ENCODE data around the gene SYNJ2. TPM values are rescaled to one million over a fixed set of nuclear protein-coding genes. Genes with fewer than 3 reads are reported as not detected.

The SYNJ2 gene
- total and polyA plus RNA-seq, 2 of the 4 experiments (the other 2 are of a cell fraction), result 40.8 to 45.2 TPM

GRCh38 chr6:157996201-157996712 lies 14.6 kb downstream of the SYNJ2 start:
- H4K91ac ChIP-seq (ENCODE audit: insufficient read depth, low read depth, low read length), result no peak overlapping the region
- H3K18ac ChIP-seq (ENCODE audit: low read depth, low read length), result no peak overlapping the region
- H3K9me3 ChIP-seq (ENCODE audit: control insufficient read depth, insufficient read depth, low read length), result no peaks in the 10 kb centered on the region
- no peak overlapping the region for H4K8ac ChIP-seq (ENCODE audit: low read depth in 2 of 2, low read length in 2 of 2)
- no peak overlapping the region for H3K27ac ChIP-seq (ENCODE audit: insufficient read depth, low read length)
- H3K4me3 ChIP-seq (ENCODE audit: insufficient read depth, low read depth, low read length), result no peak overlapping the region
- H3K14ac ChIP-seq (replicated peaks; ENCODE audit: low read depth, low read length), result no peak overlapping the region
- no peak overlapping the region for H3K56ac ChIP-seq (ENCODE audit: extremely low read depth, insufficient read depth, low read length)
- BruUV-seq (replicated peaks), result no TSS peak
- ChIA-PET CTCF (no interaction called here), POLR2A (ENCODE audit: unreplicated experiment) (no interaction called here)
- no peak overlapping the region for H4K5ac ChIP-seq (ENCODE audit: low read depth, low read length)
- no peak overlapping the region for H3K9ac ChIP-seq (ENCODE audit: low read depth, low read length)
- no peak overlapping the region for H2BK5ac ChIP-seq (ENCODE audit: low read depth, low read length, poor library complexity, severe bottlenecking)
- TF ChIP-seq CHD1 (IDR thresholded peaks at IDR 0.05; ENCODE audit: low read depth, low read length), result no peak
- TF ChIP-seq MAFK (IDR thresholded peaks at IDR 0.05; ENCODE audit: low read depth, low read length), result no peak
- TF ChIP-seq BHLHE40 (IDR thresholded peaks at IDR 0.05; ENCODE audit: low read depth, low read length), result no peak
- no peak for TF ChIP-seq CEBPB (IDR thresholded peaks at IDR 0.05; ENCODE audit: low read depth, low read length)
- TF ChIP-seq, protein P1, sequence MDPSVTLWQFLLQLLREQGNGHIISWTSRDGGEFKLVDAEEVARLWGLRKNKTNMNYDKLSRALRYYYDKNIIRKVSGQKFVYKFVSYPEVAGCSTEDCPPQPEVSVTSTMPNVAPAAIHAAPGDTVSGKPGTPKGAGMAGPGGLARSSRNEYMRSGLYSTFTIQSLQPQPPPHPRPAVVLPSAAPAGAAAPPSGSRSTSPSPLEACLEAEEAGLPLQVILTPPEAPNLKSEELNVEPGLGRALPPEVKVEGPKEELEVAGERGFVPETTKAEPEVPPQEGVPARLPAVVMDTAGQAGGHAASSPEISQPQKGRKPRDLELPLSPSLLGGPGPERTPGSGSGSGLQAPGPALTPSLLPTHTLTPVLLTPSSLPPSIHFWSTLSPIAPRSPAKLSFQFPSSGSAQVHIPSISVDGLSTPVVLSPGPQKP (IDR thresholded peaks at IDR 0.05; ENCODE audit: borderline replicate concordance, low read depth, low read length), result no peak
- no peak for TF ChIP-seq SMC3 (IDR thresholded peaks at IDR 0.05; ENCODE audit: low read depth, low read length)
- TF ChIP-seq, protein P2, sequence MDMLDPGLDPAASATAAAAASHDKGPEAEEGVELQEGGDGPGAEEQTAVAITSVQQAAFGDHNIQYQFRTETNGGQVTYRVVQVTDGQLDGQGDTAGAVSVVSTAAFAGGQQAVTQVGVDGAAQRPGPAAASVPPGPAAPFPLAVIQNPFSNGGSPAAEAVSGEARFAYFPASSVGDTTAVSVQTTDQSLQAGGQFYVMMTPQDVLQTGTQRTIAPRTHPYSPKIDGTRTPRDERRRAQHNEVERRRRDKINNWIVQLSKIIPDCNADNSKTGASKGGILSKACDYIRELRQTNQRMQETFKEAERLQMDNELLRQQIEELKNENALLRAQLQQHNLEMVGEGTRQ (IDR thresholded peaks at IDR 0.05; ENCODE audit: low read depth, low read length), result no peak
- TF ChIP-seq FOS (IDR thresholded peaks at IDR 0.05; ENCODE audit: low read depth, low read length), result no peak
- TF ChIP-seq RAD21 (IDR thresholded peaks at IDR 0.05; ENCODE audit: low read length), result no peak
- no peak for TF ChIP-seq MAZ (IDR thresholded peaks at IDR 0.05; ENCODE audit: borderline replicate concordance, low read depth, low read length)
- no peak for TF ChIP-seq RCOR1 (IDR thresholded peaks at IDR 0.05; ENCODE audit: insufficient replicate concordance, low read length)
- no peak for TF ChIP-seq RFX5 (IDR thresholded peaks at IDR 0.05; ENCODE audit: low read depth, low read length)
- H2AFZ ChIP-seq (replicated peaks; ENCODE audit: low read length, poor library complexity), result no peak overlapping the region
- H3K4me1 ChIP-seq (ENCODE audit: control insufficient read depth, insufficient read depth, low read length), result peaks cover 22% of the 10 kb centered on the region
- H3K4ac ChIP-seq (ENCODE audit: low read depth, low read length), result no peak overlapping the region
- in situ Hi-C loops (cut with MboI; ENCODE audit: low sequenced_read_pairs), result no loop called here
- H2AK5ac ChIP-seq (ENCODE audit: low read depth, low read length), result no peak overlapping the region
- H4K20me1 ChIP-seq (ENCODE audit: insufficient read depth, low read length), result peaks cover 59% of the 10 kb centered on the region
- peaks cover 24 to 87% of the 10 kb centered on the region in 2 experiments for H3K79me1 ChIP-seq (ENCODE audit: low read depth in 1 of 2, low read length in 2 of 2)
- no peak overlapping the region for H2BK20ac ChIP-seq (ENCODE audit: low read depth, low read length)
- H3K4me2 ChIP-seq (ENCODE audit: low read depth, low read length), result no peak overlapping the region
- ATAC-seq (ENCODE audit: low read depth) (no peak), DNase-seq (no peak)
- H2BK15ac ChIP-seq (ENCODE audit: low read depth, low read length), result no peak overlapping the region
- no peak overlapping the region for H2BK120ac ChIP-seq (ENCODE audit: low read depth, low read length)
- peak overlapping the region; percentile 48; the same call in 1 of the 2 replicates for H3K23ac ChIP-seq (ENCODE audit: low read depth, low read length)
- no peak overlapping the region for H2AK9ac ChIP-seq (replicated peaks; ENCODE audit: low read depth, low read length, poor library complexity)
- WGBS, 2 experiments (ENCODE audit: extremely low coverage in 2 of 2, insufficient read length in 1 of 2), result 92% methylated on average over 2 of the region's 7 CpGs; no CpG with 5 or more reads in 1 of the 2 experiments
- no peaks in the 10 kb centered on the region for H3K27me3 ChIP-seq (ENCODE audit: control insufficient read depth, insufficient read depth, low read length)
- peaks cover 34% of the 10 kb centered on the region for H3K9me1 ChIP-seq (ENCODE audit: insufficient read depth, low read length)
- dilution Hi-C loops (cut with HindIII; ENCODE audit: low sequenced_read_pairs, unreplicated experiment), result no loop called here
- H3K36me3 ChIP-seq (ENCODE audit: control insufficient read depth, insufficient read depth, low read length), result peaks cover 3% of the 10 kb centered on the region
- intact Hi-C loops (cut with micrococcal nuclease), result no loop called here
